PC-3 (cell line): ENCODE measurements around the gene ZNF540.

Experiments
- EZH2 ChIP-seq: fragments of 300-600 bp; sonication (generic); IDR thresholded peaks from one replicate; pipeline ENCODE4 v1.6.1; 2017; ENCODE audit warnings: antibody characterized with exemption, mild to moderate bottlenecking, low read length; ENCODE audit not compliant: unreplicated experiment
- EZH2phosphoT487 ChIP-seq: fragments of 300-600 bp; sonication (generic); IDR thresholded peaks from 2 replicates; pipeline ENCODE4 v1.6.1; 2018; ENCODE audit warnings: mild to moderate bottlenecking, antibody characterized with exemption, low read length, borderline replicate concordance
- TF ChIP-seq, protein P1 (sequence below): fragments of 300-600 bp; sonication (generic); conservative IDR thresholded peaks from 2 replicates; pipeline ENCODE4 v1.5.1; 2017; ENCODE audit warnings: antibody characterized with exemption, low read depth, mild to moderate bottlenecking, low read length

DNA sequence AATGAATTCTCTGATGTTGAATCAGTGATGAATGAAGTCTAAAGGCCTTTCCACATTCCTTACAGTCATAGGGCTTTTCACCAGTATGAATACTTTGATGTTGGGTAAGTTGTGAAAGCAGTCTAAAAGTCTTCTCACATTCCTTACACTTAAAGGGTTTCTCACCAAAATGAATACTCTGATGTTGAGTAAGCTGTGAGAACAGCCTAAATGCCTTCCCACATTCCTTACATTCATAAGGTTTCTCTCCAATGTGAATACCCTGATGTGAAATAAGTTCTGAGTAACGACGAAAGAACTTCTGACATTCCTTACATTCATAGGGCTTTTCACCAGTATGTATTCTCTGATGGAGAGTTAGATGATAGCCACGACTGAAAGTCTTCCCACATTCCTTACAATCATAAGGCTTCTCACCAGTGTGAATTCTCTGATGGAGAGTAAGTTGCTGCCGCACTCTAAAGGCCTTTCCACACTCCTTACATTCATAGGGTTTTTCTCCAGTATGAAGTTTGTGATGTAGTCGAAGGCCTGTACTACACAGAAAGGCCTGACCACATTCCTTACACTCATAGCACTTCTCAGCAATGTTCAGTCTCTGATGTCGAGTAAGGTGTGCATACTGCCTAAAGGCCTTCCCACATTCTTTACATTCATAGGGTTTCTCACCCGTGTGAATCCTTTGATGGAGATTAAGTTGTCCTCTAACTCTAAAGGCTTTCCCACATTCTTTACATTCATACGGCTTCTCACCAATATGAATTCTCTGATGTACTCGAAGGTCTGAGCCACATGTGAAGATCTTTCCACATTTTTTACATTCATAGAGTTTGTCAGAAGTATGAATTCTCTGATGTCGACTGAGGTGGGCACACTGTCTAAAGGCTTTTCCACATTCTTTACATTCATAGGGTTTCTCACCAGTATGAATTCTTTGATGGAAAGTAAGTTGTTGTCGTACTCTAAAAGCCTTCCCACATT lies 40.7 kb downstream of the ZNF540 start:
- TF ChIP-seq, protein P1, sequence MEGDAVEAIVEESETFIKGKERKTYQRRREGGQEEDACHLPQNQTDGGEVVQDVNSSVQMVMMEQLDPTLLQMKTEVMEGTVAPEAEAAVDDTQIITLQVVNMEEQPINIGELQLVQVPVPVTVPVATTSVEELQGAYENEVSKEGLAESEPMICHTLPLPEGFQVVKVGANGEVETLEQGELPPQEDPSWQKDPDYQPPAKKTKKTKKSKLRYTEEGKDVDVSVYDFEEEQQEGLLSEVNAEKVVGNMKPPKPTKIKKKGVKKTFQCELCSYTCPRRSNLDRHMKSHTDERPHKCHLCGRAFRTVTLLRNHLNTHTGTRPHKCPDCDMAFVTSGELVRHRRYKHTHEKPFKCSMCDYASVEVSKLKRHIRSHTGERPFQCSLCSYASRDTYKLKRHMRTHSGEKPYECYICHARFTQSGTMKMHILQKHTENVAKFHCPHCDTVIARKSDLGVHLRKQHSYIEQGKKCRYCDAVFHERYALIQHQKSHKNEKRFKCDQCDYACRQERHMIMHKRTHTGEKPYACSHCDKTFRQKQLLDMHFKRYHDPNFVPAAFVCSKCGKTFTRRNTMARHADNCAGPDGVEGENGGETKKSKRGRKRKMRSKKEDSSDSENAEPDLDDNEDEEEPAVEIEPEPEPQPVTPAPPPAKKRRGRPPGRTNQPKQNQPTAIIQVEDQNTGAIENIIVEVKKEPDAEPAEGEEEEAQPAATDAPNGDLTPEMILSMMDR: no peak
- no peak for TF ChIP-seq EZH2phosphoT487
- no peak for TF ChIP-seq EZH2
